Aorta (tissue), 5 donors: ENCODE data around the gene CREB5. TPM values are rescaled to one million over a fixed set of nuclear protein-coding genes. Genes with fewer than 3 reads are reported as not detected.

Experiments
- ATAC-seq: fragments of 200-7000 bp; cut with Tn5 transposase; one replicate; pipeline ENCODE4 v1.9.1; 2022; ENCODE audit warnings: moderate library complexity; ENCODE audit not compliant: low FRiP score
- DNase-seq, 2 donors: peaks; one replicate each; pipeline ENCODE4 v3.0.0-alpha.2; 2020
- H3K27ac ChIP-seq, 2 donors: one replicate each; pipeline ENCODE4 v1.5.1; 2013; ENCODE audit warnings: low read length in 2 of 2, mild to moderate bottlenecking in 2 of 2, moderate library complexity in 2 of 2, control low read depth in 1 of 2, inconsistent platforms in 1 of 2, low read depth in 1 of 2
- H3K27me3 ChIP-seq, 2 donors: one replicate each; pipeline ENCODE4 v1.6.1; 2013; ENCODE audit warnings: control low read depth in 1 of 2, low read length in 1 of 2, mild to moderate bottlenecking in 1 of 2, moderate library complexity in 1 of 2; ENCODE audit not compliant: insufficient read depth in 2 of 2, control insufficient read depth in 1 of 2
- H3K36me3 ChIP-seq, 2 donors: one replicate each; pipeline ENCODE4 v1.6.1; 2013; ENCODE audit warnings: control low read depth in 1 of 2, low read length in 1 of 2, mild to moderate bottlenecking in 1 of 2; ENCODE audit not compliant: insufficient read depth in 2 of 2, control insufficient read depth in 1 of 2
- H3K4me1 ChIP-seq, 2 donors: one replicate each; pipeline ENCODE4 v1.6.1; 2013; ENCODE audit warnings: low read length in 2 of 2, control low read depth in 1 of 2, mild to moderate bottlenecking in 1 of 2, moderate library complexity in 1 of 2; ENCODE audit not compliant: insufficient read depth in 2 of 2, control insufficient read depth in 1 of 2
- H3K4me3 ChIP-seq, 2 donors: one replicate each; pipeline ENCODE4 v1.5.1; 2013; ENCODE audit warnings: low read length in 2 of 2, control low read depth in 1 of 2, mild to moderate bottlenecking in 1 of 2
- H3K9me3 ChIP-seq: one replicate; pipeline ENCODE4 v1.6.1; 2013; ENCODE audit warnings: mild to moderate bottlenecking, low read length; ENCODE audit not compliant: control insufficient read depth
- WGBS, 2 donors: extraction: QIAGEN DNeasy Blood & Tissue Kit; methylation state at CpG; one replicate each; pipeline ENCODE4 v1.1.7; 2013; 5-methylcytosine and 5-hydroxymethylcytosine counted together
- intact Hi-C, 2 donors: fragments of 100-400 bp; cut with DNase I; formaldehyde crosslinking; loops; one replicate each; pipeline versions ENCODE4 v1.14.2 to v1.15.0; 2022
- polyA plus RNA-seq, 2 donors: library from polyadenylated mRNA; stranded (reverse); fragments of 200-250 nt; gene quantifications; one replicate each; pipeline ENCODE4 v1.2.3, GENCODE V29; 2013
- total RNA-seq, 2 donors: library from RNA; stranded (reverse); fragmentation: NEBNext Ultra II Directional; extraction: Animal tissue kit (Norgen Biotek cat#: 25700); gene quantifications; one replicate each; pipeline ENCODE4 v1.2.1, GENCODE V29; 2021
- donor health status: healthy with polysubstance abuse.
- donor health status: Bipolar disorder and iron deficiency.
- donor health status: DM: no; HTN: no; CAD: no.
- donor health status: DM: no; HTN: no; CAD: no.
- donor health status: DM: yes; HTN: yes; CAD: no.

CREB5 gene
- total and polyA plus RNA-seq, 4 donors: 2.6 to 57.1 (median 17.9) TPM

GRCh38 chr7:28685644-28686417 lies 273.5 kb downstream of the CREB5 start:
- H3K4me3 ChIP-seq: peak overlapping the region; percentile 85 to 88
- intact Hi-C loops: loop anchor here (2.0 to 10.0 kb wide), 5 partner anchors 59 to 279 kb away; partner anchors contain the start of gene CREB5 (in 1 of the 2)
- H3K4me1 ChIP-seq: no peaks in the 10 kb centered on the region
- ATAC-seq (peak; percentile 96), DNase-seq (peak; percentile 94 to 96)
- no peaks in the 10 kb centered on the region for H3K9me3 ChIP-seq
- no peaks in the 10 kb centered on the region for H3K36me3 ChIP-seq
- H3K27ac ChIP-seq: peak overlapping the region; percentile 83 to 85
- 0 to 1% methylated on average over 15 of the region's 15 CpGs for WGBS, 2 donors
- H3K27me3 ChIP-seq: no peaks in the 10 kb centered on the region

GRCh38 chr7:28686418-28686800 lies 274.1 kb downstream of the CREB5 start:
- H3K4me1 ChIP-seq: no peaks in the 10 kb centered on the region
- no peaks in the 10 kb centered on the region for H3K36me3 ChIP-seq
- WGBS, 2 donors: 1 to 2% methylated on average over 12 of the region's 12 CpGs
- H3K27me3 ChIP-seq: no peaks in the 10 kb centered on the region
- peak; percentile 62 for ATAC-seq
- peak overlapping the region; percentile 75 to 85 for H3K27ac ChIP-seq
- intact Hi-C loops: loop anchor here (2.0 to 10.0 kb wide), 5 partner anchors 59 to 279 kb away; partner anchors contain the start of gene CREB5 (in 1 of the 2)
- DNase-seq: no peak
- peak overlapping the region; percentile 85 to 88 for H3K4me3 ChIP-seq
- no peaks in the 10 kb centered on the region for H3K9me3 ChIP-seq

GRCh38 chr7:28687537-28687936 lies 275.2 kb downstream of the CREB5 start:
- no peaks in the 10 kb centered on the region for H3K36me3 ChIP-seq
- peak overlapping the region; percentile 32 to 88 for H3K4me3 ChIP-seq
- WGBS, 2 donors: 8 to 18% methylated on average over 4 of the region's 4 CpGs
- H3K9me3 ChIP-seq: no peaks in the 10 kb centered on the region
- no peaks in the 10 kb centered on the region for H3K27me3 ChIP-seq
- intact Hi-C loops: loop anchor here (2.0 to 10.0 kb wide), 5 partner anchors 60 to 280 kb away; partner anchors contain the start of gene CREB5 (in 1 of the 2)
- no peak for ATAC-seq
- peak overlapping the region; percentile 22 to 45 for H3K27ac ChIP-seq
- no peak for DNase-seq
- H3K4me1 ChIP-seq: no peaks in the 10 kb centered on the region

GRCh38 chr7:28688174-28688573 lies 275.9 kb downstream of the CREB5 start:
- H3K36me3 ChIP-seq: no peaks in the 10 kb centered on the region
- DNase-seq (no peak), ATAC-seq (no peak)
- intact Hi-C loops: loop anchor here (5.0 to 10.0 kb wide), 4 partner anchors 61 to 281 kb away; partner anchors contain the start of gene CREB5 (in 1 of the 2)
- WGBS, 2 donors: 10 to 23% methylated on average over 2 of the region's 2 CpGs
- no peaks in the 10 kb centered on the region for H3K27me3 ChIP-seq
- no peaks in the 10 kb centered on the region for H3K9me3 ChIP-seq
- H3K4me3 ChIP-seq: no peak overlapping the region
- no peaks in the 10 kb centered on the region for H3K4me1 ChIP-seq
- H3K27ac ChIP-seq: peak overlapping the region in 1 of 2 donors; percentile 45

- Histone ChIP-seq H3K36me3 (no peaks in the 10 kb centered on the region), H3K4me1 (no peaks in the 10 kb centered on the region), H3K9me3 (no peaks in the 10 kb centered on the region), H3K4me3 (no peak overlapping the region), H3K27me3 (no peaks in the 10 kb centered on the region), H3K27ac (no peak overlapping the region)
- intact Hi-C loops: loop anchor here (5.0 to 10.0 kb wide), 4 partner anchors 61 to 281 kb away; partner anchors contain the start of gene CREB5 (in 1 of the 2)
- no peak for DNase-seq
- WGBS, 2 donors: 7 to 10% methylated on average over 5 of the region's 5 CpGs
- no peak for ATAC-seq
Observed at GRCh38 chr7:28688651-28689050, 276.3 kb downstream of the CREB5 start.

GRCh38 chr7:28695300-28696295 lies 283.3 kb downstream of the CREB5 start:
- 65 to 66% methylated on average over 5 of the region's 5 CpGs for WGBS, 2 donors
- Histone ChIP-seq H3K27me3 (no peaks in the 10 kb centered on the region), H3K36me3 (no peaks in the 10 kb centered on the region), H3K4me3 (no peak overlapping the region), H3K9me3 (no peaks in the 10 kb centered on the region), H3K27ac (no peak overlapping the region), H3K4me1 (peaks cover 0 to 3% of the 10 kb centered on the region in 2 donors)
- DNase-seq (no peak), ATAC-seq (peak; percentile 58)
- intact Hi-C loops: no loop called here

GRCh38 chr7:28697913-28698563 lies 285.7 kb downstream of the CREB5 start:
- H3K4me3 ChIP-seq: no peak overlapping the region
- no peaks in the 10 kb centered on the region for H3K36me3 ChIP-seq
- H3K27me3 ChIP-seq: no peaks in the 10 kb centered on the region
- DNase-seq (no peak), ATAC-seq (no peak)
- intact Hi-C loops: no loop called here
- peaks cover 0 to 10% of the 10 kb centered on the region in 2 donors for H3K4me1 ChIP-seq
- H3K9me3 ChIP-seq: no peaks in the 10 kb centered on the region
- 73 to 76% methylated on average over 6 of the region's 6 CpGs for WGBS, 2 donors
- no peak overlapping the region for H3K27ac ChIP-seq

GRCh38 chr7:28698840-28699239 lies 286.5 kb downstream of the CREB5 start:
- no peak for ATAC-seq
- H3K9me3 ChIP-seq: no peaks in the 10 kb centered on the region
- H3K4me3 ChIP-seq: no peak overlapping the region
- no peaks in the 10 kb centered on the region for H3K36me3 ChIP-seq
- no peak overlapping the region for H3K27ac ChIP-seq
- H3K4me1 ChIP-seq: peaks cover 2 to 16% of the 10 kb centered on the region in 2 donors
- intact Hi-C loops: no loop called here
- WGBS, 2 donors: 65 to 82% methylated on average over 6 of the region's 6 CpGs
- no peaks in the 10 kb centered on the region for H3K27me3 ChIP-seq
- DNase-seq: no peak
